ENCODE measurements around the gene ABCC8. TPM values are rescaled to one million over a fixed set of nuclear protein-coding genes. Genes with fewer than 3 reads are reported as not detected.

ABCC8 gene
- total and polyA plus RNA-seq, 9 of the 15 experiments (the other 6 are each of a cell fraction or from before 2014, with no cell fraction given) = not detected

- no peak for TF ChIP-seq ZFP1 (CRISPR knock-in tag; IDR thresholded peaks at IDR 0.05)
- TF ChIP-seq ESRRB (CRISPR knock-in tag; IDR thresholded peaks at IDR 0.05; ENCODE audit: borderline replicate concordance) = no peak
- no peak for TF ChIP-seq ZNF124 (CRISPR knock-in tag; IDR thresholded peaks at IDR 0.05)
- TF ChIP-seq ZNF764 (CRISPR knock-in tag; IDR thresholded peaks at IDR 0.05; ENCODE audit: low read depth) = no peak
- TF ChIP-seq MNT (conservative IDR thresholded peaks at IDR 0.05) = no peak
- TF ChIP-seq TEAD2 (tag; IDR thresholded peaks at IDR 0.05) = no peak
- no peak for TF ChIP-seq RERE (CRISPR knock-in tag; IDR thresholded peaks at IDR 0.05; ENCODE audit: borderline replicate concordance)
- TF ChIP-seq ZNF212 (CRISPR knock-in tag; IDR thresholded peaks at IDR 0.05) = no peak
- TF ChIP-seq FOXM1 (IDR thresholded peaks at IDR 0.05; ENCODE audit: low read depth) = no peak
- no peak for TF ChIP-seq FOXM1 (CRISPR knock-in tag; IDR thresholded peaks at IDR 0.05; ENCODE audit: low read depth)
- TF ChIP-seq RBM39 (optimal IDR thresholded peaks at IDR 0.05; ENCODE audit: low read depth, low read length) = no peak
Observed at GRCh38 chr11:17393472-17393871, 83.2 kb downstream of the ABCC8 start (continued).
